ENCODE results near the gene KCNJ2.

DNA sequence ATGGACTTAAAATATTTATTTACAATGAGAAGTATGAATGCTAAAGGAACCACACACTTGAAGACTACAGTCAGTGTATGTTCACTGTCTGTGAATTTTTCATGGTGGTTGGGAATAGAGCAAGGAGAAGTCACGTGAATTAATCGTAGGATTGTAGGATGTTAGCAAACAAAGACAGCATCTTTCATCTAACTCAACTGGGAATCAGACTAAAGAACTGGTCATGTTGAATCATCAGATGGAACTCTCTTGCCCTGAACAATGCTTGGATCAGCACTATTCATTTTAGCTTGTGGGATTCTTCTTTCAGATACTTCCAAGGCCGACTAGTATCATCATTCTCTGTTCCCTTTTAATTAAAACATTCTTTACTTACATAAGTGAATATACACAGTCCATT is 18.1 kb downstream of the KCNJ2 start:
- TF ChIP-seq POLR2A (IDR thresholded peaks at IDR 0.05; ENCODE audit: low read depth, low read length), result no peak
- no peak for TF ChIP-seq POLR2AphosphoS5 (IDR thresholded peaks at IDR 0.05; ENCODE audit: low read depth, low read length)
- TF ChIP-seq TAF1 (IDR thresholded peaks at IDR 0.05; ENCODE audit: low read depth, low read length), result no peak
- TF ChIP-seq PAX5 (IDR thresholded peaks at IDR 0.05; ENCODE audit: insufficient read depth, low read length, severe bottlenecking), result no peak
